HL-60 (cell line): ENCODE data around the gene PINK1.
A peak's percentile ranks its signal among the peaks of the same experiment; 100 is the strongest.

ENCODE experiments used
- DNase-seq, 2 experiments: peaks; one replicate each; pipeline ENCODE4 v3.0.0-alpha.2; 2010 to 2020; ENCODE audit warnings: low read depth in 1 of 2, low spot score in 1 of 2
- H3K27ac ChIP-seq: fragments of 250-450 bp; sonication (Bioruptor Pico); replicated peaks from 2 replicates; pipeline ENCODE4 v1.5.1; 2020; ENCODE audit warnings: mild to moderate bottlenecking, moderate library complexity
- H3K27me3 ChIP-seq: fragments of 250-450 bp; sonication (Bioruptor Pico); 2 replicates; pipeline ENCODE4 v1.5.1; 2021; ENCODE audit warnings: mild to moderate bottlenecking, moderate library complexity; ENCODE audit not compliant: insufficient read depth, poor library complexity, severe bottlenecking
- H3K4me3 ChIP-seq: replicated peaks from 2 replicates; pipeline ENCODE4 v1.5.1; 2011; ENCODE audit warnings: mild to moderate bottlenecking, control low read depth, low read length; ENCODE audit not compliant: insufficient read depth
- CTCF ChIP-seq: IDR thresholded peaks from one replicate; pipeline ENCODE4 v1.5.1; 2011; ENCODE audit warnings: low read length, control low read depth, inconsistent platforms; ENCODE audit not compliant: insufficient read depth
- GABPA ChIP-seq: IDR thresholded peaks from 2 replicates; pipeline ENCODE4 v1.6.1; 2012; ENCODE audit warnings: low read depth
- POLR2AphosphoS5 ChIP-seq: IDR thresholded peaks from 2 replicates; pipeline ENCODE4 v1.6.1; 2012; ENCODE audit warnings: low read depth
- REST ChIP-seq: IDR thresholded peaks from 2 replicates; pipeline ENCODE4 v1.6.1; 2012; ENCODE audit warnings: low read depth; ENCODE audit not compliant: insufficient replicate concordance
- SPI1 ChIP-seq: IDR thresholded peaks from 2 replicates; pipeline ENCODE4 v1.6.1; 2012; ENCODE audit warnings: low read depth, mild to moderate bottlenecking, borderline replicate concordance

PINK1 gene

GRCh38 chr1:20660363-20660762 lies 27.1 kb downstream of the PINK1 start:
- H3K4me3 ChIP-seq = peak overlapping the region; percentile 82
- peak; percentile 65 for TF ChIP-seq SPI1
- TF ChIP-seq CTCF = no peak
- TF ChIP-seq GABPA = no peak
- no peak for TF ChIP-seq POLR2AphosphoS5
- H3K27ac ChIP-seq = peak overlapping the region; percentile 73
- DNase-seq = no peak
- H3K27me3 ChIP-seq = no peaks in the 10 kb centered on the region

DNA sequence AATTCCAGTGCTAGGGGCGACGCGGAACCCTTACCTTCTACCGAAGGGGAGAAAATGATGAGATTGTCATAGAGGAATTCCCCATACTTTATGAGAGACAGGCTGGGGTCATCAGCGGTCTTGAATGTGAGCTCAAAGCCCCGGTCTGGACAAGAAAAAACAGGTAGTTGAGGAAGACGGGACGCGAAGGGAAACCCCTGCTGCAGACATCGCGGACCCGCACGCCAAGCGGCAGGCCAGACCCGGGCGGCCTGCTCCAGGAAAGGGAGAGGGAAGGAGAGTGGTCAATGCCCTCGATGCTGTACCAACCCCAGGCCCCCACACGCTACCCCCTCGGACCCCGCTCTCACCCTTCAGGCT lies 27.6 kb downstream of the PINK1 start:
- TF ChIP-seq GABPA (no peak), POLR2AphosphoS5 (no peak), REST (no peak)
- no peaks in the 10 kb centered on the region for H3K27me3 ChIP-seq
- DNase-seq = no peak
- peak overlapping the region; percentile 82 for H3K4me3 ChIP-seq
- H3K27ac ChIP-seq = peak overlapping the region; percentile 73

DNA sequence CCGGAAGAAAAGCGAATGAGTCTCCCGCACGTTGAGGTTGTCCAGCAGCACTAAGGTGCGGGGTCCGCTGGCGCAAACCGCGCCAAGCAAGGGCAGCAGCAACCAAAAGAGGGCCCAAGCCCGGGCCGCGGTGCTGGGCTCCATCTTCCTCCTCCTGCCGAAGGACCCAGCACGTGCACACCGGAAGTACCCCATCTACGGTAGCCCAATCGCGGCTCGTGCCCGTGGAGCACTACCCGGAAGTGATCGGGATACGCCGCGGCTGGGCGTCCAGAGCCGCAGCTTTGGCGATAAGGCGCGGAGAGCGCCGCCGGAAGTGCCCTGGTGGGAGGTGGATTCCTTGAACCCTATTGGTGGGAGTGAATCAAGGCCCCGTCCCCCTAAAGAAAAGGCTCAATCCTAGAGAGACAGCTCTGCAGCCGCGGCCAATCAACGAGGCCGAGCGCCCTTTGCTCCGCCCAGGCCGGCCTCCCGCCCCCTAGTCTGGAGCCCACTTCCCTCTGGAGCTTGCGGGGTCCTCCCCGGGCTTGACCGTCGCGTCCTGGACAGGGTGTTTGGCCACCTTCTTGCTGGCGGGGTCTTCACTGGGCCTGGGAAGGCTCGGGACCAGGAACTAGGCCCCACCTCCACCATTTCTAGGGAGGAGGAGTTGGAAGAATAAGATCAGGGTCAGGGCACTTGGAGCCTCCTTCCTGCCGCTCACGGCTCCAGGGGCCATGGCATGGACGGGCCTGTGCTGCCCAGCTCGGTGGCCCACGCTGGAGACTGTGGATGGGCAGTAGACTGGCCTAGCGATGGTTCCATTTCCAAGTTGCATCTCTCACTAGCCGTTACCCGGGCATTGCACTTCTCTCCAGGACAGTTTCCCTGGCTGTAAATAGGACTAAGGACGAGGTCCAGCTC lies 28.2 kb downstream of the PINK1 start, which contains the start of gene DDOST:
Gene DDOST (minus strand): TSS at position 163 of the 903 bp plus-strand sequence. CDS start 19 bp downstream, at position 144.
- TF ChIP-seq SPI1 (peak; percentile 33; the same call in 1 of the 2 replicates), CTCF (no peak), POLR2AphosphoS5 (peak; percentile 33), REST (no peak), GABPA (peak; percentile 93)
- Histone ChIP-seq H3K27me3 (no peaks in the 10 kb centered on the region), H3K4me3 (peak within 1 kb of the TSS; percentile 82), H3K27ac (peak within 1 kb of the TSS; percentile 73)
- peak; percentile 98 to 99 for DNase-seq

GRCh38 chr1:20662110-20662475 lies 28.8 kb downstream of the PINK1 start:
- no peaks in the 10 kb centered on the region for H3K27me3 ChIP-seq
- TF ChIP-seq SPI1 (no peak), POLR2AphosphoS5 (no peak), CTCF (no peak), GABPA (no peak), REST (no peak)

More at GRCh38 chr1:20662110-20662475, 28.8 kb downstream of the PINK1 start:
- Histone ChIP-seq H3K4me3 (peak overlapping the region; percentile 82), H3K27ac (peak overlapping the region; percentile 70)
- DNase-seq = no peak
